Measurements from ENCODE around the gene CACNA2D3.

GRCh38 chr3:54780336-54780735, 658.0 kb downstream of the CACNA2D3 start:
- TF ChIP-seq CTCF (conservative IDR thresholded peaks at IDR 0.05) (no peak), EZH2 (IDR thresholded peaks at IDR 0.05; ENCODE audit: low read depth) (no peak)

All from PC-9 (cell line).